Measurements from ENCODE around the gene EXOC2. TPM values are rescaled to one million over a fixed set of nuclear protein-coding genes. Genes with fewer than 3 reads are reported as not detected.

EXOC2 gene
- total and polyA plus RNA-seq, 2 donors (not counting 3 experiments of a cell fraction or from before 2014, with no cell fraction given): 18.2 to 30.8 TPM

DNA sequence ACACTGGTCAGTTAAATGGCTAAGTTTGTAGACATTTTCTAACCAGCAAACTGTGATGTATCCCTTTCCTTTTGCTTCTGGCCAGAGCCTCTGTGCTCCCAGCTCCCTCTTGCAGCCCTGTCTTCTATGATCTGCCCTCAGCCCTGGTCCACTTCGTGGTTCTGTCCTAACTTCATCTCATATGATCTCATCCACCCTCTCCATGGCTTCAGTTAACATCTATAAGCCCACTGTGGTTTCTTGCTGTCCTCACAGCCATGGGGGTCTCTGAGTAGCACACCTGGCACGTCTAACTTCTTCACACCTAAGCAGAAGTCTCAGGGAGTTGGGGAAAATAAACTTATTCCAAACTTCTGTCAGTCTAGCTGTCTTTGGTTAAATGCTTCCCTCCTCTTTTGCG, 219.6 kb downstream of the EXOC2 start:
- Histone ChIP-seq H3K4me3 (replicated peaks in 1 of 3; ENCODE audit: insufficient read depth in 1 of 3, low read depth in 1 of 3, low read length in 3 of 3) (no peak overlapping the region), H3K9me1 (replicated peaks; ENCODE audit: control insufficient read depth, extremely low read depth, insufficient read depth, low read length) (no peaks in the 10 kb centered on the region), H3K27me3 (ENCODE audit: control insufficient read depth in 2 of 2, insufficient read depth in 2 of 2, low read length in 2 of 2) (no peaks in the 10 kb centered on the region), H3K79me2 (ENCODE audit: control insufficient read depth, insufficient read depth, low read length) (no peaks in the 10 kb centered on the region), H3K27ac (ENCODE audit: insufficient read depth, low read depth, low read length) (no peak overlapping the region), H3K36me3 (ENCODE audit: control insufficient read depth in 2 of 2, extremely low read depth in 1 of 2, insufficient read depth in 2 of 2, low read length in 2 of 2) (no peaks in the 10 kb centered on the region), H3K4me1 (ENCODE audit: control insufficient read depth, extremely low read depth, insufficient read depth, low read length) (no peaks in the 10 kb centered on the region), H2AFZ (ENCODE audit: low read depth, low read length) (no peak overlapping the region), H3K4me2 (ENCODE audit: insufficient read depth, low read length) (no peak overlapping the region), H3K9ac (replicated peaks; ENCODE audit: extremely low read depth, insufficient read depth, low read length) (no peak overlapping the region), H3K9me3 (replicated peaks; ENCODE audit: control insufficient read depth, insufficient read depth, low read length) (no peaks in the 10 kb centered on the region), H4K20me1 (replicated peaks; ENCODE audit: control insufficient read depth, extremely low read depth, insufficient read depth, low read length) (no peaks in the 10 kb centered on the region)
- intact Hi-C loops (cut with micrococcal nuclease): no loop called here
- dilution Hi-C loops (cut with MboI; ENCODE audit: extremely low pct_ligation_motif_present, low sequenced_read_pairs): no loop called here
- ChIA-PET CTCF (no interaction called here), POLR2A (no interaction called here)
- no TSS peak for BruUV-seq (replicated peaks)
- TF ChIP-seq MYC (IDR thresholded peaks at IDR 0.05; ENCODE audit: low read depth, low read length) (no peak), GATA2 (IDR thresholded peaks at IDR 0.05; ENCODE audit: insufficient read depth, insufficient read length, low read depth, low read length) (no peak), POLR2AphosphoS5 (IDR thresholded peaks at IDR 0.05; ENCODE audit: insufficient read depth, low read depth, low read length) (no peak)
- DNase-seq (ENCODE audit: low read depth, low spot score) (no peak), FAIRE-seq (no peak)

DNA sequence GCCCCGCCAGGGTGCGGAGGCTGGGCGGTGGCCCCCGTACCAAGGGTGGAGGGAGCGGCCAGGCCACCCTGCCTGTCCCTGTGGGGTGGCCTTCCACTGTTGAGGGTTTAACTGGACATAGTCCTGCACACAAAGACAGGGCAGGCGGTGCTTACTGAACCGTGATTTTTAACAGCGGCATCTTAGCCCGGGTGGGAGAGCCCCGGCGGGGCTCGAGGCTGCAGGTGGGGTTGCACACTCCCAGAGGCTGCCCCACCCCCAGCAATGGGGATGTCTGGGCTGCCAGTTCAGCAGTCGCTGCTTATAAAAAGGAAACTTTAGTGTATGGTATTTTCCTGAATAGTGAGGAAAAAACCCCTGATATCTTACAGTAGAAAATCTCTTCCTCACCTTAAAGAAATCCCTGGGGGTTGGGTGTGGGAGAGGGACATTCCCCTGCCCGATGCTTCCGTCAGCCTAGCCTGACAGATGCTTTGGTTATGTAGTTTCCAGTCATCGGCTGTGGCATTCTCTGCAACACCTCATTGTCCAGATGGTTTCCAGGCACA, 222.0 kb downstream of the EXOC2 start:
- H3K36me3 ChIP-seq (ENCODE audit: control insufficient read depth in 2 of 2, extremely low read depth in 1 of 2, insufficient read depth in 2 of 2, low read length in 2 of 2): no peaks in the 10 kb centered on the region
- no peak overlapping the region for H3K9ac ChIP-seq (replicated peaks; ENCODE audit: extremely low read depth, insufficient read depth, low read length)
- intact Hi-C loops (cut with micrococcal nuclease): no loop called here
- ChIA-PET CTCF (no interaction called here), POLR2A (no interaction called here)
- no peaks in the 10 kb centered on the region for H3K9me3 ChIP-seq (replicated peaks; ENCODE audit: control insufficient read depth, insufficient read depth, low read length)
- DNase-seq (ENCODE audit: low read depth, low spot score): no peak
- dilution Hi-C loops (cut with MboI; ENCODE audit: extremely low pct_ligation_motif_present, low sequenced_read_pairs): no loop called here
- no peaks in the 10 kb centered on the region for H4K20me1 ChIP-seq (replicated peaks; ENCODE audit: control insufficient read depth, extremely low read depth, insufficient read depth, low read length)
- no peaks in the 10 kb centered on the region for H3K4me1 ChIP-seq (ENCODE audit: control insufficient read depth, extremely low read depth, insufficient read depth, low read length)
- H3K27me3 ChIP-seq (ENCODE audit: control insufficient read depth in 2 of 2, insufficient read depth in 2 of 2, low read length in 2 of 2): no peaks in the 10 kb centered on the region
- no peaks in the 10 kb centered on the region for H3K9me1 ChIP-seq (replicated peaks; ENCODE audit: control insufficient read depth, extremely low read depth, insufficient read depth, low read length)
- H3K4me2 ChIP-seq (ENCODE audit: insufficient read depth, low read length): no peak overlapping the region
- H3K4me3 ChIP-seq (replicated peaks in 1 of 3; ENCODE audit: insufficient read depth in 1 of 3, low read depth in 1 of 3, low read length in 3 of 3): no peak overlapping the region
- H3K27ac ChIP-seq (ENCODE audit: insufficient read depth, low read depth, low read length): no peak overlapping the region
- H3K79me2 ChIP-seq (ENCODE audit: control insufficient read depth, insufficient read depth, low read length): no peaks in the 10 kb centered on the region
- BruUV-seq (replicated peaks): no TSS peak
- FAIRE-seq: no peak
- no peak for TF ChIP-seq FOS (IDR thresholded peaks at IDR 0.05; ENCODE audit: borderline replicate concordance, insufficient read depth, low read length)
- TF ChIP-seq GATA2 (IDR thresholded peaks at IDR 0.05; ENCODE audit: insufficient read depth, insufficient read length, low read depth, low read length): no peak
- no peak for TF ChIP-seq MYC (IDR thresholded peaks at IDR 0.05; ENCODE audit: low read depth, low read length)
- no peak for TF ChIP-seq JUN (IDR thresholded peaks at IDR 0.05; ENCODE audit: borderline replicate concordance, insufficient read depth, insufficient read length, low read depth)
- TF ChIP-seq, protein P1, sequence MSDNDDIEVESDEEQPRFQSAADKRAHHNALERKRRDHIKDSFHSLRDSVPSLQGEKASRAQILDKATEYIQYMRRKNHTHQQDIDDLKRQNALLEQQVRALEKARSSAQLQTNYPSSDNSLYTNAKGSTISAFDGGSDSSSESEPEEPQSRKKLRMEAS (IDR thresholded peaks at IDR 0.05; ENCODE audit: insufficient read depth, insufficient read length): no peak
- TF ChIP-seq POLR2A (IDR thresholded peaks at IDR 0.05; ENCODE audit: low read depth, low read length): no peak
- TF ChIP-seq POLR2AphosphoS5 (IDR thresholded peaks at IDR 0.05; ENCODE audit: insufficient read depth, low read depth, low read length): no peak
- no peak for TF ChIP-seq EZH2 (IDR thresholded peaks at IDR 0.05; ENCODE audit: borderline replicate concordance, low read depth, low read length, severe bottlenecking)
- TF ChIP-seq, protein P2, sequence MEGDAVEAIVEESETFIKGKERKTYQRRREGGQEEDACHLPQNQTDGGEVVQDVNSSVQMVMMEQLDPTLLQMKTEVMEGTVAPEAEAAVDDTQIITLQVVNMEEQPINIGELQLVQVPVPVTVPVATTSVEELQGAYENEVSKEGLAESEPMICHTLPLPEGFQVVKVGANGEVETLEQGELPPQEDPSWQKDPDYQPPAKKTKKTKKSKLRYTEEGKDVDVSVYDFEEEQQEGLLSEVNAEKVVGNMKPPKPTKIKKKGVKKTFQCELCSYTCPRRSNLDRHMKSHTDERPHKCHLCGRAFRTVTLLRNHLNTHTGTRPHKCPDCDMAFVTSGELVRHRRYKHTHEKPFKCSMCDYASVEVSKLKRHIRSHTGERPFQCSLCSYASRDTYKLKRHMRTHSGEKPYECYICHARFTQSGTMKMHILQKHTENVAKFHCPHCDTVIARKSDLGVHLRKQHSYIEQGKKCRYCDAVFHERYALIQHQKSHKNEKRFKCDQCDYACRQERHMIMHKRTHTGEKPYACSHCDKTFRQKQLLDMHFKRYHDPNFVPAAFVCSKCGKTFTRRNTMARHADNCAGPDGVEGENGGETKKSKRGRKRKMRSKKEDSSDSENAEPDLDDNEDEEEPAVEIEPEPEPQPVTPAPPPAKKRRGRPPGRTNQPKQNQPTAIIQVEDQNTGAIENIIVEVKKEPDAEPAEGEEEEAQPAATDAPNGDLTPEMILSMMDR (IDR thresholded peaks at IDR 0.05; ENCODE audit: extremely low read depth in 1 of 2, insufficient read depth in 1 of 2, low read depth in 1 of 2, low read length in 2 of 2): no peak
- H2AFZ ChIP-seq (ENCODE audit: low read depth, low read length): no peak overlapping the region
